ENCODE measurements around the gene LRMDA. TPM values are rescaled to one million over a fixed set of nuclear protein-coding genes. Genes with fewer than 3 reads are reported as not detected.
A peak's percentile ranks its signal among the peaks of the same experiment; 100 is the strongest.
"Not testable (repeated sequence)": the region's sequence is repeated elsewhere in the genome, so short reads cannot be mapped to it uniquely, and the experiment has no call there.

LRMDA gene
- total and polyA plus RNA-seq, 3 experiments from 2014 or later: not detected

DNA sequence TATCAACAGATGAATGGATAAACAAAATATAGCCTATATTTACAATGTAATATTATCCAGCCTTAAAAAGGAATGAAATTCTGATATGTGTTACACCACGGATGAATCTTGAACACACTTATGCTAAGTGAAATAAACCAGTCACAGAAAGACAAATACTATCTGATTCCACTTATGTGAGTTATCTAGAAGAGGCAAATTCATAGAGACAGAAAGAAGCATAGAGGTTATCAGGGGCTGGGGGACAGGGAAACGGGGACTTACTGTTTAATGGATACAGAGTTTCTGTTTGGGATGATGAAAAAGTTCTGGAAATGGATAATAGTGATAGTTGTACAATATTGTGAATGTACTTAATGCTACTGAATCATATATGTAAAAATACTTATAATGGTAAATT, 329.9 kb downstream of the LRMDA start:
- POLR2A ChIA-PET: no interaction called here
- H3K4me3 Mint-ChIP-seq: no peak overlapping the region
- no peaks in the 10 kb centered on the region for H3K36me3 Mint-ChIP-seq
- H3K9me3 Mint-ChIP-seq: no peaks in the 10 kb centered on the region
- H3K27me3 ChIP-seq (ENCODE audit: insufficient read depth, low read length, poor library complexity, severe bottlenecking): no peaks in the 10 kb centered on the region
- H3K36me3 ChIP-seq (ENCODE audit: insufficient read depth, low read length): no peaks in the 10 kb centered on the region
- no peaks in the 10 kb centered on the region for H3K4me1 ChIP-seq (ENCODE audit: insufficient read depth, low read length)
- H3K4me1 Mint-ChIP-seq: no peaks in the 10 kb centered on the region
- H3K27ac Mint-ChIP-seq: no peak overlapping the region
- H3K27me3 Mint-ChIP-seq: peaks cover 3 to 15% of the 10 kb centered on the region in 2 donors
- no peak overlapping the region for H3K4me3 ChIP-seq (ENCODE audit: low read length)
- DNase-seq: no peak
- H3K9me3 ChIP-seq (ENCODE audit: low read length): no peaks in the 10 kb centered on the region
- CTCF ChIA-PET: no interaction called here
- no peak overlapping the region for H3K27ac ChIP-seq (ENCODE audit: low read depth, low read length)

DNA sequence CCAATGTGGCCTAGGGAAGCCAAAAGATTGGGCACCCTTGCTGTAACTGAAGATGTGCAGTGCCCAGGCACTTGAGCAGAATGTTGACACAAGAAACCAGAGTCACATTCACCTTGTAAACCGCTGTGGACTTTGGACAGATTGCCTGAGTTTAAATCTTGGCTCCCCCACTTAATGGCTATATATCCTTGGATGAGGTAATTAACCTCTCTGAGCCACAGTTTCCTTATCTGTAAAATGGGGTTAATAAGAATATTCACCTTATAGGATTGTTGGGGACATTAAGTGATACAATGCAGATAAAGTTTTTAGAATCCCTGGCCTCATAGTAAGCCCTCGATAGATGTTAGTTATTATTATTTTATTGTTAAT, 331.0 kb downstream of the LRMDA start:
- POLR2A ChIA-PET: no interaction called here
- no peaks in the 10 kb centered on the region for H3K36me3 ChIP-seq (ENCODE audit: insufficient read depth, low read length)
- CTCF ChIA-PET: no interaction called here
- H3K9me3 ChIP-seq (ENCODE audit: low read length): no peaks in the 10 kb centered on the region
- peaks cover 3 to 19% of the 10 kb centered on the region in 2 donors for H3K27me3 Mint-ChIP-seq
- DNase-seq: no peak
- H3K9me3 Mint-ChIP-seq: no peaks in the 10 kb centered on the region
- no peak overlapping the region for H3K4me3 Mint-ChIP-seq
- H3K4me1 Mint-ChIP-seq: no peaks in the 10 kb centered on the region
- no peaks in the 10 kb centered on the region for H3K27me3 ChIP-seq (ENCODE audit: insufficient read depth, low read length, poor library complexity, severe bottlenecking)
- H3K27ac Mint-ChIP-seq: no peak overlapping the region
- H3K4me1 ChIP-seq (ENCODE audit: insufficient read depth, low read length): no peaks in the 10 kb centered on the region
- no peaks in the 10 kb centered on the region for H3K36me3 Mint-ChIP-seq
- H3K27ac ChIP-seq (ENCODE audit: low read depth, low read length): no peak overlapping the region
- no peak overlapping the region for H3K4me3 ChIP-seq (ENCODE audit: low read length)

DNA sequence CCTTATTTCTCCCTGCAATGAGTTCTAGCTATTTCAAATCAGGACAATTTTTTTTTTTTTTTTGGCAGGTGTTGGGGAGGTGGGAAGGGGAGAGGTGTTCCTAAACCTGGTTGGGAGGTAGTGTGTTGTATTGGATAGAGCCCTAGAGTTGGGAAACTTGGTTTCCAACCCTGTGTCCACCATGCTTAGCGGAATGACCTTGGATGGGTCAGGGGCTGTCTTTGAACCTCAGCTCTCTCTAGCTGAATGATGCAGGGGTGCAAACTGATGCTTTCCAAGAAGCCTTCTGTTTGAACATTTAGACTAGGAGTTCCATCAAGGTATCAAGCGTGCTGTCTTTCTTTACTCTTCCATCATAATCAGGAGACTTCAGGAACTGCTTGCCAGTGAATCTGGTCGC, 332.2 kb downstream of the LRMDA start:
- no peak overlapping the region for H3K27ac ChIP-seq (ENCODE audit: low read depth, low read length)
- CTCF ChIA-PET: interaction anchor here (1.2 kb wide), 1 partner anchor 11 kb away, joined by 3 read pairs; no protein-coding TSS in a partner anchor
- no peaks in the 10 kb centered on the region for H3K9me3 ChIP-seq (ENCODE audit: low read length)
- H3K36me3 Mint-ChIP-seq: peaks cover 0 to under 1% (median 0%) of the 10 kb centered on the region in 3 donors
- H3K36me3 ChIP-seq (ENCODE audit: insufficient read depth, low read length): no peaks in the 10 kb centered on the region
- H3K4me1 Mint-ChIP-seq: no peaks in the 10 kb centered on the region
- no peak overlapping the region for H3K4me3 ChIP-seq (ENCODE audit: low read length)
- H3K27me3 ChIP-seq (ENCODE audit: insufficient read depth, low read length, poor library complexity, severe bottlenecking): no peaks in the 10 kb centered on the region
- H3K4me3 Mint-ChIP-seq: no peak overlapping the region
- H3K9me3 Mint-ChIP-seq: peaks cover 0 to 3% (median 0%) of the 10 kb centered on the region in 5 donors
- no peaks in the 10 kb centered on the region for H3K4me1 ChIP-seq (ENCODE audit: insufficient read depth, low read length)
- H3K27me3 Mint-ChIP-seq: peaks cover 3 to 23% of the 10 kb centered on the region in 2 donors
- DNase-seq: no peak
- H3K27ac Mint-ChIP-seq: no peak overlapping the region
- POLR2A ChIA-PET: no interaction called here

DNA sequence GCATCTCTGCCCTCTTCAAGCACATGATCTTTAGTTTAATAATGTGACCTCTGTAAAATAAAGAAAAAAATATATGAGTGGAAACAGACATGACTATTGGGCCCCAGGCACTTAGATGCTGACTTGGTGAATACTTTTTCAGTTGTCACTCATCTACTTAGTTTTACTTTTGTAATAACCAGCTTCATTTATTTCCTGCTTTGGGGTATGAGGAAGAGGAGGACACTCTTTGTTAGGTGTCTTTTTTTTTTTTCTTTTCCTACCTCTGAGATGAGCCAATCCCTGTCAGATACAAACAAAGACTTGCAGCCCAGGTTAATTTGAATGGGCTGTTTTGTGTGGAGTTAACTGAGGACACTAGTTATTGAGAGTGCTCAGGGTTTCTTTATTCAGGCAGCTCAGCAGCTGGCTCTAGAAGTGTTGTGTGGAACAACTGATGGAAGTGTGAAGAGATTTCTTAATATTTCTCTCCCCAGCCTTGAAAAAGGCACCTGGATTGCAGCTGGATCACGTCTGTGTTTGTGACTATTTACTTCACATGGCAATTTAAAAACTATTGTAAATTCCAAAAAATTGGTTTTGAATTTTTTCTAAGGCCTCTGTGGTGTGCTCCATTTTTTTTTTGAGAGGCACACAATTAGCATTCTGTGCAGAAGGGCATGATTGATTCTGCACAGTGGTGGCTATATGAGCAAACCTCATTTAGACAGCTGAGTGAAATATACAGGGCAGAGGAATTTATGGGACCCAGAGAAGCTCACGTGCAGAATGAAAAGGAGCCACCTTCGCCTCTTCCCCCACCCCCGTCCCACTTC, 333.8 kb downstream of the LRMDA start:
- no peak overlapping the region for H3K27ac ChIP-seq (ENCODE audit: low read depth, low read length)
- H3K4me1 Mint-ChIP-seq: no peaks in the 10 kb centered on the region
- no peaks in the 10 kb centered on the region for H3K9me3 ChIP-seq (ENCODE audit: low read length)
- H3K9me3 Mint-ChIP-seq: peaks cover 0 to 4% (median 0%) of the 10 kb centered on the region in 5 donors
- POLR2A ChIA-PET: no interaction called here
- no peak overlapping the region for H3K4me3 ChIP-seq (ENCODE audit: low read length)
- no peak for DNase-seq
- H3K36me3 Mint-ChIP-seq: peaks cover 0 to 3% (median 0%) of the 10 kb centered on the region in 3 donors
- CTCF ChIA-PET: no interaction called here
- H3K27me3 ChIP-seq (ENCODE audit: insufficient read depth, low read length, poor library complexity, severe bottlenecking): no peaks in the 10 kb centered on the region
- no peaks in the 10 kb centered on the region for H3K4me1 ChIP-seq (ENCODE audit: insufficient read depth, low read length)
- no peak overlapping the region for H3K27ac Mint-ChIP-seq
- no peaks in the 10 kb centered on the region for H3K36me3 ChIP-seq (ENCODE audit: insufficient read depth, low read length)
- peaks cover 3 to 26% of the 10 kb centered on the region in 2 donors for H3K27me3 Mint-ChIP-seq
- H3K4me3 Mint-ChIP-seq: no peak overlapping the region

DNA sequence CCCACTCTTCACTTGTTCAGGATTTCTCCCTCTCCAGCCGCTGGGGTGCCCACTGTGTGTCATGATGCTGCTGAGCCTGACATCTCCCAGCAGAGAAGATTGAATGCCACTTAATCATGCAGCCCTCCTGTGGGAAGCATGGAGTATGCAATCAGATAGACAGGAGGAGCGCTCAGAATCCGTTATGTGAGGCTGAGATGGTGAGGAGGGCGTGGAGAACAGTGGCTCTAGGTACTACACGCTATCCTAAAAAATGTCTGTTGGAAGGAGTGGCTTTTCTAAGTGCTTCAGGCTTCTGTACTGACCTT, 334.3 kb downstream of the LRMDA start:
- H3K4me1 Mint-ChIP-seq: no peaks in the 10 kb centered on the region
- H3K4me3 Mint-ChIP-seq: no peak overlapping the region
- POLR2A ChIA-PET: no interaction called here

DNA sequence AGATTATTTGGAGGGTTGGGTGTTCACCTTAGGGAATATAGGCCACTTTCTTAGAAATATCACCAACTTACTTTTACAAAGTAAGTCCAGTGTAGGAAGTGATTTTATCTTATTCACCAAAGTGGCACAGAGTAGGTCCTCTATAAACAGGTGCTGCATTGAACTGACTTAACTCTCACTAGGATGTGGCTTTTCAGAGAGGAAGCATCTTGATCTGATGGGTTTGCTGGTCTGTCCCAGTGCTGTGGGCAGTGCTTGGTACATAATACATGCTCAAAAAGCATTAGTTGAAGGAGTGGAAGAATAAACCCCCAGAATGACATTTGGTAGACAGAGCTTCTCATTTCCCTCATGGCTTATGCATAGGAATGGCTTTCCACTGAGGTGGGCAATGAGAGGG, 334.7 kb downstream of the LRMDA start:
- Mint-ChIP-seq H3K4me1 (peaks cover 0 to 2% (median under 1%) of the 10 kb centered on the region in 3 donors), H3K36me3 (peaks cover 0 to 3% (median 0%) of the 10 kb centered on the region in 3 donors), H3K27ac (no peak overlapping the region), H3K9me3 (peaks cover 0 to 4% (median 0%) of the 10 kb centered on the region in 5 donors), H3K4me3 (no peak overlapping the region), H3K27me3 (peaks cover 0 to 24% of the 10 kb centered on the region in 2 donors)
- Histone ChIP-seq H3K4me3 (ENCODE audit: low read length) (no peak overlapping the region), H3K9me3 (ENCODE audit: low read length) (no peaks in the 10 kb centered on the region), H3K4me1 (ENCODE audit: insufficient read depth, low read length) (no peaks in the 10 kb centered on the region), H3K27ac (ENCODE audit: low read depth, low read length) (no peak overlapping the region), H3K36me3 (ENCODE audit: insufficient read depth, low read length) (no peaks in the 10 kb centered on the region), H3K27me3 (ENCODE audit: insufficient read depth, low read length, poor library complexity, severe bottlenecking) (no peaks in the 10 kb centered on the region)
- no peak for DNase-seq
- ChIA-PET CTCF (no interaction called here), POLR2A (no interaction called here)

More for the DNA sequence above, 334.3 kb downstream of the LRMDA start:
- no peak for DNase-seq
- no peaks in the 10 kb centered on the region for H3K4me1 ChIP-seq (ENCODE audit: insufficient read depth, low read length)
- Mint-ChIP-seq H3K27ac (no peak overlapping the region), H3K9me3 (peaks cover 0 to 4% (median 0%) of the 10 kb centered on the region in 5 donors), H3K27me3 (peaks cover under 1 to 26% of the 10 kb centered on the region in 2 donors), H3K36me3 (peaks cover 0 to 3% (median 0%) of the 10 kb centered on the region in 3 donors)
- no peaks in the 10 kb centered on the region for H3K27me3 ChIP-seq (ENCODE audit: insufficient read depth, low read length, poor library complexity, severe bottlenecking)
- no peaks in the 10 kb centered on the region for H3K36me3 ChIP-seq (ENCODE audit: insufficient read depth, low read length)
- H3K9me3 ChIP-seq (ENCODE audit: low read length): no peaks in the 10 kb centered on the region
- H3K4me3 ChIP-seq (ENCODE audit: low read length): no peak overlapping the region
- CTCF ChIA-PET: no interaction called here
- no peak overlapping the region for H3K27ac ChIP-seq (ENCODE audit: low read depth, low read length)

DNA sequence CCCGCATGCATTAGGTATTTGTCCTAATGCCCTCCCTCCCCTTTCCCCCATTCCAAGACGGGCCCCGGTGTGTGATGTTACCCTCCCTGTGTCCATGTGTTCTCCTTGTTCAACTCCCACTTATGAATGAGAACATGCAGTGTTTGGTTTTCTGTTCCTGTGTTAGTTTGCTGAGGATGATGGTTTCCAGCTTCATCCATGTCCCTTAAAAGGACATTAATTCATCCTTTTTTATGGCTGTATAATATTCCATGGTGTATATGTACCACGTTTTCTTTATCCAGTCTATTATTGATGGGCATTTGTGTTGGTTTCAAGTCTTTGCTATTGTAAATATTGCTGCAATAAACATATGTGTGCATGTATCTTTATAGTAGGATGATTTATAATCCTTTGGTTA, 335.3 kb downstream of the LRMDA start:
- H3K9me3 ChIP-seq (ENCODE audit: low read length); DNase-seq; POLR2A ChIA-PET; H3K36me3 ChIP-seq (ENCODE audit: insufficient read depth, low read length); H3K4me1 ChIP-seq (ENCODE audit: insufficient read depth, low read length); H3K4me3 ChIP-seq (ENCODE audit: low read length); H3K36me3 Mint-ChIP-seq; H3K4me1 Mint-ChIP-seq; H3K4me3 Mint-ChIP-seq; H3K27me3 ChIP-seq (ENCODE audit: insufficient read depth, low read length, poor library complexity, severe bottlenecking); H3K9me3 Mint-ChIP-seq; H3K27ac Mint-ChIP-seq; H3K27ac ChIP-seq (ENCODE audit: low read depth, low read length); CTCF ChIA-PET: not testable (repeated sequence)
- peaks cover 0 to 23% of the 10 kb centered on the region in 2 donors for H3K27me3 Mint-ChIP-seq

DNA sequence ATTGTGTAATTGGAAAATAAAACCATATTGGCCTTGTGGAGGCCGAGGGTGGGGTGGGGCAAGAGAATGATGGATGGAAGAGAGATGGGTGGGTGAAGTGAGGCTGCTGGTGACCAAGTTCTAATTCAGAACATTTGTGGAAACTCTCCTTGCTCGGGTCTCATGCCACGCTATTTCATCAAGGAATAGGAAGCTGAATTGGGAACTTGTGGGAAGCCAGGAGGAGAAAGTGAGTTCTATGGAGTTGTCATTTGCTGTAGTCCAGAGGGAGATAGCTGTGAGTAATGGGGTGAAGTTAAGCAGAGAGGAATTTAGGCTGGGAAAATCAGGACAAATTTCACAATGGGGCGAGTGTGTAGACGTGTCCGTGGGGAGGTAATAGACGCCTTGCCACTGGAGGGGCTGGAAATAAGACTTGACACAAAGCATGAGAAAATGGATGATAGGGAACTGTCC, 339.2 kb downstream of the LRMDA start:
- Histone ChIP-seq H3K4me3 (ENCODE audit: low read length) (no peak overlapping the region), H3K27me3 (ENCODE audit: insufficient read depth, low read length, poor library complexity, severe bottlenecking) (no peaks in the 10 kb centered on the region), H3K27ac (ENCODE audit: low read depth, low read length) (no peak overlapping the region), H3K36me3 (ENCODE audit: insufficient read depth, low read length) (no peaks in the 10 kb centered on the region), H3K9me3 (ENCODE audit: low read length) (no peaks in the 10 kb centered on the region), H3K4me1 (ENCODE audit: insufficient read depth, low read length) (peaks cover 4% of the 10 kb centered on the region)
- Mint-ChIP-seq H3K4me1 (peaks cover 15 to 26% (median 25%) of the 10 kb centered on the region in 3 donors), H3K9me3 (peaks cover 0 to 4% (median 0%) of the 10 kb centered on the region in 5 donors), H3K27me3 (peaks cover 0 to 17% of the 10 kb centered on the region in 2 donors), H3K4me3 (peak overlapping the region in 2 of 7 donors; percentile 20 to 84), H3K36me3 (peaks cover 0 to 3% (median 1%) of the 10 kb centered on the region in 3 donors), H3K27ac (no peak overlapping the region)
- ChIA-PET POLR2A (no interaction called here), CTCF (no interaction called here)
- DNase-seq: no peak

All from CD8-positive, alpha-beta memory T cell (primary cell).